HG03565 (cell line): ENCODE measurements around the gene HGS.
"Not testable (repeated sequence)": the region's sequence is repeated elsewhere in the genome, so short reads cannot be mapped to it uniquely, and the experiment has no call there.

Source experiments
- ATAC-seq: cut with Tn5 transposase; IDR thresholded peaks from one replicate; pipeline ENCODE4 v1.9.1; 2021; ENCODE audit warnings: mild to moderate bottlenecking, moderate library complexity; ENCODE audit not compliant: unreplicated experiment

The HGS gene

DNA sequence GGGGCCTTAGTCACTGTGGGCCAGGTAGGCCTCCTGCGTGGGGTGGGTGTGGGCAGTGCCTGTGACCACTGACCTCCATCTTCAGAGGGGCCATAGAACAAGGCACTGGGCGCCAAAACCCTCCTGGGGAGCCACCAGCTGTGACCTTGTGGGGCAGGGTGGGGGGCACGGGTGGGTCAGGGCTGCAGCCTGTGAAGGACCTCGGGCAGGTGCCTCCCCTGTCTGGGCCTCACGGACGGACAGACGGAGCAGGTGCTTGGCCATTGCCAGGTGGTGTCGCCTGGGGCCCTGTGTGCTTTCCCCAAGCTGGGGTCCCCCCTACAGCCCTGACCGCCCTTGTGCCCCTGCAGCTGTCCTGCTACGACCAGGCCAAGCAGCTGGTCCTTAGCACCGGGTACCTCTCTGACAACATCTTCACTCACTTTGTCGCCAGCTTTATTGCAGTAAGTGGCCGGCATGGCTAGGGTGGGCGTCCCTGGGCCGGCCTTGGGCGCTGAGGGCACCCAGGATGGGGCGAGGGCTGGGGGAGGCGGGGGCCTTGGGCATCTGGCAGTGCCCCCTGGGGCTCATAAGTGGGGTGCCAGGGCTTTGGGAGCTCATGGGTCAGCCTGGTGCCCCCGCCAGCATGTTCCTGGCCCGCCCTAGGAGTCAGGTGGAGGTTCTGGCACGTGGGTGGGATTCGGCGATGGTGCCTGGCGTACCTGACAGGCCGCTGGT lies 33.4 kb downstream of the HGS start:
- ATAC-seq: no peak

DNA sequence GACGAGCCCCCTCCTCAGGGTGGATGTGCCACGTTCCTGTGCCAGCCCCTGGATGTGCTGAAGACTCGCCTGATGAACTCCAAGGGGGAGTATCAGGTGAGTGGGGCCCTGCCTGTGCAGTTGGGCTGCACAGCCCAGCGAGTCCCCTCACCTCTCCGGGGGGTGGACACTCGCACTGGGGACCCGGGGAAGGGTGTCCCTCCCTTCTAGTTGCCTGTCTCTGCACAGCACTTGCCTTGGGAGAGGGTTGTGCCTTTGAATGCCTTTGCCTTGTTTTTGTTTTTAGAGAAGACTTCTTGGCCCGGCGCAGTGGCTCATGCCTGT lies 33.9 kb downstream of the HGS start:
- ATAC-seq: no peak

DNA sequence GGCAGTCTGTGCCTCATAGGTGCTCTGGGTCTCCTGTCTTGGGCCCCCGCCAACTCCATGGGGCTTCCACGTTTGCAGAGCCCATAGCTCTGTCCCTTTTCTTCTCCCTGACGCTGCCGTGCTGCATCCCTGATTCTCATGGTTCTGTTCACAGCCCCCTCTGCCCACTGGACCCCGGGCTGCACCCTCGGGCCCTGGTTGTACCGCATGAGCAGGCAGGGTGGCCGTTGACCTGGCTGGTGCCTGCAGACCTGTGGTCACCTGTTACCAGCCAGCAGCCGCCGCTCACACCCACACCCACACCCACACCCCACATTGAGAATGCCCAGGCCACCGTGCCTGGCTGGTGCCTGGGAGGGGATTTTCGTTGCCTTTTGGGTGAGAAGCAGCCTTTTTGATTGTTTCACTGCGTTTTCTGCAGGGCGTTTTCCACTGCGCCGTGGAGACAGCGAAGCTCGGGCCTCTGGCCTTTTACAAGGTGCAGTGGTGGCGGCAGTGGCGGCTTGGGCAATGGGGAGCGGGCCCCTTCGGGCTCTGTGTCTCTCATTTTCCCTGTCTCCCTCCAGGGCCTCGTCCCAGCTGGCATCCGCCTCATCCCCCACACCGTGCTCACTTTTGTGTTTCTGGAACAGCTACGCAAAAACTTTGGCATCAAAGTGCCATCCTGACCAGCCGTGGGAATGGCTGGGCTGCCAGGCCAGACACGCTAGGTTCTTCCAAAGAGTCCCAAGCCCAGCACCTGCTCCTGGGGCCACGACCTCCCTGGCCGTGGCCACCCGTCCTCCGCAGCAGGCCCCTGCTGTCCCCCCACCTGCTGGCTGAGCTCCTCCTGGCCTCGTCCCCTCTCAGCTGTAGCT lies 35.8 kb downstream of the HGS start:
- ATAC-seq: no peak

DNA sequence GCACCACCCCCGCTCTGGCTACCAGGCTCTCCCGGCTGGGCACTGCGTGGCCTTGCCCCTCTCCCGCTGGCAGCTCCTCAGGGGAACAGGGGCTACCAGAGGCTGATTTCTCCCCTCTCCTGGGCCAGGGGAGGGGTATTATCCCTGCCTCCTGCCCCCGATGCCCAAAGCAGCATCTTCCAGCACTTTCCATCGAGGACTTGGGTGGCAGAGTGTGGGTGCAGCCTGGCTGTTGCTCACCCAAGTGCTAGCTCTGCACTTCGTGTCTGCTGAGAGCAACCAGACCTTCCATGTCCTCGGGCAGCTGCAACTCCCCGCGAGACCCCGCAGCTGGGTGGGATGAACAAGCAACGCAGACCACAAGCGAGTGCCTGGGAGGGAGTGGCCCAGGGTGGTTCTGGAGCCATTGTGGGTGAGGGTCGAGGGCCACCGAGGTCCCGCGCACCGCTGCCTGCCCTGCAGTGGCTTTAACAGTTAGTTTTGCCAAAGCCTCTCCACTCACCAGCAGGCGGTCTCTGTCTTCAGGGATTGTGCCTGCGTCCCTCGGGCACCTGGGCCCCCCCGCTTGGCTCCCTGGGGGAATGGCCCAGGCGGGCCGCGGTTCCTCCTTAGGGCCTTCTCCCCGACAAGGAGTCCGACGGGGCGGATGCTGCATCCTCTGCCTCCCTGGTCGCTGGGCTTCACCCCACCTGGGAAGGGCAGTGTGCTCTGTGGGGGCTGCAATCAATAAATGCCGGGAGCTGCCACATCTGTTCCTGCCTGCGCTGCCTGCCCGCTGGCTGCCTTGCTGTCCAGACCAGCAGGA lies 36.7 kb downstream of the HGS start:
- no peak for ATAC-seq

DNA sequence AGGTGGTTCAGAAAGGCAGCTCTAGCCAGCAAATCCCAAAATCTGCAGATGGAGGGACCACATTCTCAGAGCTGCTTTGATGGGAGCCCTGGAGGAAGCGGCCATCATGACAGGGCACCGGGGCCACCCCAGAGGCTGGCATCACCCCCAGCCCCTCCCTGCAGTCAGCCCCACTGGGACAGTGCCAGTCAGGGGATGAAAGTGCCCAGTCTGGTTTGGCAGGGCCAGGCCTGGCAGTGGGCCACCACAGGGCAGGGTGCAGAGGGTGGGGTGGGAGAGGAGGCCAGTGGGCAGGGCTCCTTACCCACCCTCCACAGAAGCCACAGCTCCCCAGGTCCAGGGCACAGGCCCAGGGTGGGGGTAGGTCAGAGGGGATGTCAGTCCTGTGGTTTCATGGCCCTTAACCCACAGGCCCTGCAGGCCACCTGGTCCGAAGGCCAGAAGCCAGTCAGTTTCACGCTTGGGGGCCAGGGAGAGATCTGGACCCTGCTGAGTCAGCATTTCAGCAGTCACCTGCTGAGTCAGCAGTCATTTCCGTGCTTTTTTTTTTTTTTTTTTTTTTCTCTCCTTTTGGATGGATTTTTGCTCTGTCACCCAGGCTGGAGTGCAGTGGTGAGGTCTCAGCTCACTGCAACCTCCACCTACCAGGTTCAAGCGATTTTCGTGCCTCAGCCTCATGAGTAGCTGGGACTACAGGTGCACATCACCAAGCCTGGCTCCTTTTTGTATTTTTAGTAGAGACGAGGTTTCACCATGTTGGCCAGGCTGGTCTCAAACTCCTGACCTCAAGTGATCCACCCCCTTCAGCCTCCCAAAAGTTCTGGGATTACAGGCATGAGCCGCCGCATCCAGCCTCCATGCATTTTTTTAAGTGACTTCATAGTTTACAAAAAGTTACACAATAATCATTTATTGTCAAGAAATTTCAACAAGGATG lies 38.6 kb downstream of the HGS start:
- ATAC-seq: no peak

DNA sequence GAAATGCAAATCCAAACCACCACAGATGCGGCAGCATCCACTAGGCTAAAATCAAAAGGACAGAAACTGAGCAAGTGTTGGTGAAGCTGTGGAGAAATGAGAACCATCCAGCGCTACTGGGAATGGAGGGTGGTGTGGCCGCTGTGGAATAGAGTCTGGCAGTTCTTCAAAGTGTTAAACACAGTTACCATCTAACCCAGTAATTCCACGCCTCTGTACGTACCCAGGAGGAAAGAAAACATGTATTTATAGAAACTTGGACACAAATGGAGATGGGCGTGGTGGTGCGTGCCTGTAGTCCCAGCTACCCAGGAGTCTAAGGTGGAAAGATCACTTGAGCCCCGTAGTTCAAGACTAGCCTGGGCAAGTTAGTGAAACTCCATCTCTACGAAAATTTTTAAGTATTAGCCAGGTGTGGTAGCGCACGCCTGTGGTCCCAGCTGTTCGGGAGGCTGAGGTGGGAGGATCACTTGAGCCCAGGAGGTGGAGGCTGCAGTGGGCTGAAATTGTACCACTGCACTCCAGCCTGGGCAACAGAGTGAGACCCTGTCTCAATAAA lies 39.9 kb downstream of the HGS start:
- no peak for ATAC-seq

DNA sequence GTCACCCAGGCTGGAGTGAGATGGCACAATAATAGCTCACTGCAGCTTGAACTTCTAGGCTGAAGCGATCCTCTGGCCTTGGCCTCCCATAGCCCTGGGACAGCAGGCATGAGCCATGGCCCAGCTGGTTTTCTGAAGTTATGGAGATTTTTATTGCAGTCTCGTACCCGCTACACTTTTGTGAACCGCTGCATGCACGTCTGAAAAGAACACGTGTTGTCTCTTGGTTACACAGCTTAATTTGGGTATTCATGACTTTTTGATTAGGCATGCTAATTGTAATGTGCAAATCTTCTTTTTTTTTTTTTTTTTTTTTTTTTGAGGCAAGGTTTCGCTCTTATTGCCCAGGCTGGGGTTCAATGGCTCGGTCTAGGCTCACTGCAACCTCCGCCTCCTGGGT lies 41.6 kb downstream of the HGS start:
- no peak for ATAC-seq

DNA sequence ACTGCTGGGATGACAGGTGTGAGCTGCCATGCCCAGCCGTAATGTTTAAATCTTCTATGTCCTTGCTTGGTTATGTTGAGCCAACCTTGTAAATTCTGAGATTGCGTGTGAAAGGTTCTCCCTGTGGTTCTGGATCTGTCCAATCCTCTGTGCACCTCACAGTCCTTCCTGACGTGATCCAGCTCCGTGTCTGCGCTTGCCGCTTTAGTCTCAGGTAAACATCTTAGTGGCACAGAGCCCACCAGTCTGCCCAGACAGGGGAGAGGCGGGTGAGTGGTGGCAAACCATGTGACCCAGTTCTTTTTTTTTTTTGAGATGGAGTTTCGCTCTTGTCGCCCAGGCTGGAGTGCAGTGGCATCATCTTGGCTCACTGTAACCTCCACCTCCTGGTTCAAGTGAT lies 42.2 kb downstream of the HGS start:
- ATAC-seq: no peak

DNA sequence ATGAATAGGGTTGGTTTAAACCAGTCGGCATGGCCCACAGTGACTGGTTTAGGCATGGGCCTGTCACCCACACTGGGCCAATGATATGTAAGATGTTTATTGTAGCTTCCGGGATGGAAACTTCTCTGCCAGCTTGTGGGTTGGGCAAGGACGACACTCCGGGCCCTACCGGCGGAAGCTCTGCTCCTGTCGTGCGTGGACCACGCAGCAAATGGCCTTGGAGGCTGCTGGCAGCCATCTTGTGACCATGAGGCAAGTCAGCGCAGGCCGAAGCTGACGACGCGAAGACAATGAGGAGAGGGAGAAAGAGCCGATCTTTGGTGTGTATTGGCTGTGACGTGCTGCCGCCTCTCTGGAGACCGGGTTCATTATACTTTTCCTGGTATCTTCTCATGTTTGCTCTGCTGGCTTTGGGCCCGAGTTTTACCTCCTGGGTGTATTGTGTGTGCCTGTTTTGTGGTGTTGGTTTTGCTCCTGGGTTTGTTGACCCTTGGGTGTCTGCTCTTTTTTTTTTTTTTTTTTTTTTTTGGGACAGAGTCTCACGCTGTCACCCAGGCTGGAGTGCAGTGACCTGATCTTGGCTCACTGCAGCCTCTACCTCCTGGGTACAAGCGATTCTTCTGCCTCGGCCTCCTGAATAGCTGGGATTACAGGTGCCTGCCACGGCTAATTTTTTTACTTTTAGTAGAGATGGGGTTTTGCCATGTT lies 43.7 kb downstream of the HGS start:
- no peak for ATAC-seq

DNA sequence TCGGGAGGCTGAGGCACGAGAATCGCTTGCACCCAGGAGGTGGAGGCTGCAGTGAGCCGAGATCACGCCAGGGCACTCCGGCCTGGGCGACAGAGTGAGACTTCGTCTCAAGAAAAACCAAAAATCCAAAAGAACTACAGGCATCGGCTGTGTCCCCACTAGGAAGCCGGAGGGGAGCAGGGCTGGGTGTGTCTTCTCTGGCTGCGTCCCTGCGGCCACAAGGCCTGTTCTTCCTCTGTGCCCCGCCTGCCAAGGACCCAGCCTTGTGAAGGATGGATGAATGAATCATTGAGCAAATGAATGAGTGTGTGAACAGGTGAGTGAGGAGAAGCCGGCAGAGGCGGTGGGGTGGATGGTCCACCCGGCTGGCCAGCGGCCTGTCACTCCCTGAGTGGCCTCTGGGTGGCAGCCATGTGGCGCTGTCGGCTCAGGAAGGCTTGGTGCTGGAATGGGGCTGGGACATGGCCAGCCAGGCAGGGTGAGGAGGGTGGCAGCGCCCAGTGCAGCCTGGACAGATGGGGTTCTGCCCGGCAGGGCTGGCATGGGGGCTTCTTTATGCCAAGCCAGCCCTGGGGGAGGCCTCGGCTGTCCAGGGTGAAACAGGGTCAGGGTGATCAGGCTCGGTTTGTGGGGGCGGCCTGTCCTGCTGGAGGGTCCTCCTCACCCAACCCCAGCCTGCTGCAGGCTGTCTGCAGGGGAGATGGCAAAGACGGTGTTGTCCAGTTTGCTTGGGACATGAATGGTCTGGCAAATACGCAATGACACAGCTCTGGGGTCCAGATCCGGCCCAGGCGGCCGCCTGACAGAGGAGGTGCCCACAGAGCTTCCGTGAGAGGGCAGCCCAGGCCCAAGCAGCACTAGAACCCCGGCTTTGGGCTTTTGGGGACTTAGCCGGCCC lies 49.9 kb downstream of the HGS start:
- no peak for ATAC-seq

DNA sequence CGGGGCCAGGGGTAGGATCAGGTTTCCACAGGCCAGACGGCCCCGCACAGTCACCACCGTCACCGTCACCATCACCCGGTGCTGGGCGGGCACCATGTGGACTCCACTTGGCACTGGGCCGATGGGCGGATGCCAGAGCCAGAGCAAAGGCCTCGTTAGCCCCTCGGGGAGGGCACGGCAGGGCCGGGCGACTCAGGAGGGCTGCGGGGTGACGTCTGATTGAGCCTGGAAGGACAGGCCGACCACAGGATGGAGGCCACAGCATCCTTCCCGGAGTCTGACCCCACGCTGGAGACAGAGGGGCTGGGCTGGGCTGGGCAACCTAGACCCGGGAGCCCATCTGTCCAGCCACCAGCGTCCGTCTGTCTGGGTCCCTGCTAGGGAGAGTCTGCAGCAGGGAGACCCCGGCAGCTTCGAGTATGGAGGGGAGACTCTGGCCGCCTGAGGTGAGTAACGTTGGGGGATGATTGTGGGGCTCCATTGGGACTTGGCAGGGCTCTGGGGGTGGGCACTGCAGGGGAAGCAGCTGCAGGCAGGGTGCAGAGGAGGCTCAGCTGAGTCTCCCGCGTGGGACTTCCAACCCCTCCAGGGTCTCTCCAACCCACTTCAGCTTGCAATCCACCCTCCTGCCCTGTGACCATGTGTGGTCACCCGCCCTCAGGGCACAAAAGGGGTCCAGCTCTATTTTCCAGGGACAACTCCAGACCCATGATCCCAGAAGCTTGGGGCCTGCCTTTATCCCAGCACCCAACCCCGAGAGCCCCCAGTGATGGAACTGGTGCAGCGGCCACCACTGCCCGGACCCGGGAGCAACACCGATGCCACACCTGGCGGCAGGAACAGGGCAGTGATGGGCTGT lies 50.8 kb downstream of the HGS start:
- ATAC-seq: no peak

DNA sequence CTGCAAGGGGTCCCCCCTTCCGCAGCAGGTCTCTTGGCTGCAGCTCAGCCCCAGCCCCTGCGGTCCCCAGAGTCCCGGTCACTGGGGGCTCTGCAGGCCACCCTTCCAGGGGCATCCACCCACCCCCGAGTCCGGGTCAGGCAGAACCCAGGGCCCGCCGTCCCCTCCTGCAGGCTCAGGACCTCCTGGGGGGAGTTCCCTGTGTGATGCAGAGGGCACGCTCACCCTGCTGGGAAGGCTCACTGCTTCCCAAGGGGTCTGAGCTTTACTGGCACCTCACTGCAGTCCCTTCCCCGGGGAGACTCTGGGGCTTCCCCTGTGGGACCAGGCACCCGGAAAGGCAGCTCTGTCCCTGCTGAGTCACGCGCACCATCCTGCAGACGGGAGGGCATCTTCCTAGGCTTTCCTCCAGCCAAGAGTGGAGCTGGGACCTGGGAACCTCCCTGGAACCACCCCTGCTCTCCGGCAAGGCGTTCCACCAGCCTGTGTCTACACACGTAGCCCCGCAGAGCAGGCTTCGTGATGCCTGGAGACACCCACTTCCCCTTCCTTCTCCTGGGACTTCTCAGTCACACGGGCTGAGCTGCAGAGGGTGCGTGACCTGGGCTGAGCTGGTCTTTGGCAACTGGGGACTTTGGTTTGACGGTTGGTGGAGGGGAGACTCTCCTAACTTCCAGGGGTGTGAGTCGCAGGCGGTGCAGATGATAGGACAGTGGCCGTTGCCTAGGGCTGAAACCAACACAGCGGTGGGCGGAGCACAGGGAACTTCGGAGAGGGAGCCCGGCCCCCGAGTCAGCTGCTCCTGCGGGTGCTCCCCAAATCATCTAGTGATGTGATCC lies 51.7 kb downstream of the HGS start:
- ATAC-seq: no peak

DNA sequence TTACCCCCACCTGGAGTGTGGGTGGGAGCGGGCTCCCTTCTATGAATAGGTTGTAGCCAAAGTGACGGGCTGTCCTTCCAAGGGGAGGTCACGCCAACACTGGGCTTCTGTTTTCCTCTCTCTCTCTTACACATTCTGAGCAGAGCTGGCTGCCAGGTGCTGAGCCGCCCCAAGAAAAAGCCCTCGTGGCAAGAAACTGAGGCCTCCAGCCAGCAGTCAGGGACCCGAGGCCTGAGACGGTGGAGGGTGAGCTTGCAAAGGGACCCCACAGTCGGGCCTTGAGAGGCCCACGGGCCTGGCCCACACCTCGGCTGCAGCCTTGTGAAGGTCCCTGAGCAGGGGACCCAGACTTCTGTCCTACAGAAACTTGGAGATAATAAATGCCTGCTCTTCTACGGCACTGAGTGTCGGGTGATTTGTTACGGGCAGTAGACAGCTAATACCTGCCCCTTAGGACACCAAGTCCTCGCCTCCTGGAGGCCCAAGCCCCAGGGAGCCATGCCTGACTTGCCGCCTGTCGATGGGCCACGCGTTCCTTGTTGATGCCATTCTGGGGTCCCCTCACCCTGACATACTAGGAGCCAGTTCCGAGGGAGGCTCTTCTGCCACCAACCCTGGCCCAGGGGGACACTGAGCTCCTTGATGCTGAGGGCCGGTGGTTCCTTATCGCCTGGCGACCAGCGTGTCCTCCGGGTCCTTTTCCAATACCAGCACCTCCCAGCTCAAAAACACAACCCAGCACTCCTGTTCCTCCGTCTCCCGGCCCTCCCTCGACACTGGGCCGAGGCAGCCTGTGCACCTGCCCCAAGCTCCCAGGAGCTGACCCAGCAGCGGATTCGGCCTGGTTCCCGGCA lies 54.4 kb downstream of the HGS start:
- ATAC-seq: no peak

DNA sequence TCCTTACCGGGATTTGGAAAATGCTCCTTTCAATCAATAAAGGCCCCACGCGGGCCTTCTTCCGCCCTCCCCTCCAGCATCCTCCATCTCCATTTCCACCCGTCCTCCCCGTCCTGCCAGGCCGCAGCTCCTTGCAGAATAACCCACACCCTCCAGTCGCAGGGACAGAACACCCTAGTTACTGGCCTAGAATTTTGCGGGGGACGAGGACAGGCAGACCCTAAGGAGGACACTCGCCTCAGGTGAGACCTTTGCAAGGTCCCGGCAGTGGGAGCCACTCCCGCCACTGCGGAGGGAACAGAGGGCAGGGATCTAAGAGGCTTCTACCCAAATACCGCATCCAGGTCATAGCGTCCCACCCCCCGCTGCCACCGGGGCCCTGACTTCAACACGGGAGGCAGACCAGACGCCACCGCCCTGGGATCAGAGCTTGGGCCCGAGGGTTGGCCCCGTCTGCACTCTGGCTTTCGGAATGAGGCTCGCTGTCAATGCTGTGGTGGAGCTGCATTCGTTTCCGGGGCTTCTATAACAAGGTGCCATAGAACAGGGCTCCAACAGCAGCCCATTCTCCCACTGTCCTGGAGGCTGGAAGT lies 55.1 kb downstream of the HGS start:
- no peak for ATAC-seq

DNA sequence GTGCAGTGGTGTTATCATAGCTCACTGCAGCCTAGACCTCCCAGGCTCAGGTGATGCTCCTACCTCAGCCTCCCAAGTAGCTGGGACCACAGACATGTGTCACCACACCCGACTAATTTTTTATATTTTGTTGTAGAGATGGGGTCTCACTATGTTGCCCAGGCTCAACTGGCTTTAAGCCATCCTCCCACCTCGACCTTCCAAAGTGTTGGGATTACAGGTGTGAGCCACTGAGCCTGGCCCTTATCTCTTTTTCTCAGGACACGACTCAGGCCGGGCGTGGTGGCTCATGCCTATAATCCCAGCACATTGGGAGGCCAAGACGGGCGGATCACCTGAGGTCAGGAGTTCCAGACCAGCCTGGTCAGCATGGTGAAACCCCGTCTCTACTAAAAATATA lies 55.8 kb downstream of the HGS start:
- not testable (repeated sequence) for ATAC-seq
